Hepatocyte (in vitro differentiated cells): ENCODE data around the gene KRT35.

Experiments used
- EZH2 ChIP-seq: fragments of 200-600 bp; sonication (generic); IDR thresholded peaks from 2 replicates; pipeline ENCODE4 v1.6.1; 2016; ENCODE audit warnings: antibody characterized with exemption, mild to moderate bottlenecking, borderline replicate concordance
- EZH2phosphoT487 ChIP-seq: fragments of 200-600 bp; sonication (generic); IDR thresholded peaks from one replicate; pipeline ENCODE4 v1.6.1; 2018; ENCODE audit warnings: antibody characterized with exemption, mild to moderate bottlenecking, low read depth, moderate library complexity; ENCODE audit not compliant: unreplicated experiment, severe bottlenecking
- TF ChIP-seq, protein P1 (sequence below): fragments of 200-600 bp; sonication (generic); IDR thresholded peaks from 2 replicates; pipeline ENCODE4 v1.5.1; 2016; ENCODE audit warnings: antibody characterized with exemption, mild to moderate bottlenecking; ENCODE audit not compliant: poor library complexity

DNA sequence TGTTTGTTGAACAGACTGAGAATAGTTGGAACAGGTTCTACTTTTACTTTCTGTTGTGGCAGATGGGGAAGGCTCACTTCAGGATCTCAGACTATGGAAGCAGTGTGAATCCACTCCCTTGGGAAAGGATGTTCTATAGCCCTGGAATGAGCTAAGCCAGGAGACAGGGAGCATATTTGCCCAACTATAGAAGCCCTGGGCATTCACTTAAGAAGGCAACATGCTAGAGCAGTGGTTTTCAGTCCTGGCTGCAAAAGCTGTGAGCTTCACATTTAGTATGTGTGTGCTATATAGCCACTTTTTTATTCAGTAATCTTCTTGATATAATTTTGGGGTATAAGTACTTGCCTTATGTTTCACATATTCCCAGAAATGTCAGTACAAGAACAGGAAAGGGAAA lies 12.6 kb downstream of the KRT35 start:
- TF ChIP-seq, protein P1, sequence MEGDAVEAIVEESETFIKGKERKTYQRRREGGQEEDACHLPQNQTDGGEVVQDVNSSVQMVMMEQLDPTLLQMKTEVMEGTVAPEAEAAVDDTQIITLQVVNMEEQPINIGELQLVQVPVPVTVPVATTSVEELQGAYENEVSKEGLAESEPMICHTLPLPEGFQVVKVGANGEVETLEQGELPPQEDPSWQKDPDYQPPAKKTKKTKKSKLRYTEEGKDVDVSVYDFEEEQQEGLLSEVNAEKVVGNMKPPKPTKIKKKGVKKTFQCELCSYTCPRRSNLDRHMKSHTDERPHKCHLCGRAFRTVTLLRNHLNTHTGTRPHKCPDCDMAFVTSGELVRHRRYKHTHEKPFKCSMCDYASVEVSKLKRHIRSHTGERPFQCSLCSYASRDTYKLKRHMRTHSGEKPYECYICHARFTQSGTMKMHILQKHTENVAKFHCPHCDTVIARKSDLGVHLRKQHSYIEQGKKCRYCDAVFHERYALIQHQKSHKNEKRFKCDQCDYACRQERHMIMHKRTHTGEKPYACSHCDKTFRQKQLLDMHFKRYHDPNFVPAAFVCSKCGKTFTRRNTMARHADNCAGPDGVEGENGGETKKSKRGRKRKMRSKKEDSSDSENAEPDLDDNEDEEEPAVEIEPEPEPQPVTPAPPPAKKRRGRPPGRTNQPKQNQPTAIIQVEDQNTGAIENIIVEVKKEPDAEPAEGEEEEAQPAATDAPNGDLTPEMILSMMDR, result no peak
- no peak for TF ChIP-seq EZH2
- TF ChIP-seq EZH2phosphoT487, result no peak
